ENCODE data around the gene CDC42BPB.

Gene CDC42BPB

DNA sequence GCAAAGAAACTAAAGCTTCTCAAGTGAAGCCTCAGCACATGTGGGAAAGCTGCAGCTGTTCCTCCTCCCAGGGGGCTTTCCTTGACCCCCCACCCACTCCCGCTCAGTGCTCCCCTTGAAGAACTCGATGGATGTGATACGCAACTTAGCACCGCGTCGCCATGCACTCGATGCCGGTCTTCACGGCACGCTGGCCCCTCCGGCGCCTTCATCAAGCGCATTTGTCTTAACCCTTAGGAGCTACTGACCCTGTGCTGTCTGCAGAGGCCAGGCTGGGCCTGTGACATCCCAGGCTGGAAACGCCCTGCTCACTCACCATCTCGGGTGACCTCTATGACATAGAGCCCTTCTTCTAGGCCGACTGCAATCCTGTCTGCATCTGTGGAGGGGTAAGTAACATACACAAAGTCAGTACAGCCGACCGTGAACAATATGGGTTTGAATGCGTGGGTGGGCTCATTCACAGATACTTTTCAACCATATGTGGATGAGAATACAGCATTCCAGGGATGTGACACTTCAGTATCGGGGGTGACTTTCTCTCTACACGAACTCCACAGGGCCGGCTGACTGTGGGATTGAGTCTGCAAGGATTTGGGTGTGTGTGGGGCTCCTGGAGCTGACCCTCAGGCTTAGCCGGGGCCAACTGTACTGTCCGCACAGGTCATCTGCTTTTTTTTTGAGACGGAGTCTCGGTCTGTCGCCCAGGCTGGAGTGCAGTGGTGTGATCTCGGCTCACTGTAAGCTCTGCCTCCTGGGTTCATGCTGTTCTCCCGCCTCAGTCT lies 111.8 kb downstream of the CDC42BPB start:
- DNase-seq (ENCODE audit: low read depth, low spot score) = no peak
- H3K27ac ChIP-seq (ENCODE audit: low read length) = no peak overlapping the region
- WGBS (ENCODE audit: insufficient coverage, insufficient read length) = no CpG with 5 or more reads among the region's 29 CpGs
- no peaks in the 10 kb centered on the region for H3K4me1 ChIP-seq (ENCODE audit: control insufficient read depth, insufficient read depth, low read length)
- H3K27me3 ChIP-seq (ENCODE audit: control insufficient read depth, insufficient read depth, low read length) = no peaks in the 10 kb centered on the region
- no peak overlapping the region for H3K4me3 ChIP-seq (ENCODE audit: low read length)
- no peaks in the 10 kb centered on the region for H3K9me3 ChIP-seq (ENCODE audit: control insufficient read depth, insufficient read depth, low read length)
- peaks cover 46% of the 10 kb centered on the region for H3K36me3 ChIP-seq (ENCODE audit: control insufficient read depth, insufficient read depth, low read length)

DNA sequence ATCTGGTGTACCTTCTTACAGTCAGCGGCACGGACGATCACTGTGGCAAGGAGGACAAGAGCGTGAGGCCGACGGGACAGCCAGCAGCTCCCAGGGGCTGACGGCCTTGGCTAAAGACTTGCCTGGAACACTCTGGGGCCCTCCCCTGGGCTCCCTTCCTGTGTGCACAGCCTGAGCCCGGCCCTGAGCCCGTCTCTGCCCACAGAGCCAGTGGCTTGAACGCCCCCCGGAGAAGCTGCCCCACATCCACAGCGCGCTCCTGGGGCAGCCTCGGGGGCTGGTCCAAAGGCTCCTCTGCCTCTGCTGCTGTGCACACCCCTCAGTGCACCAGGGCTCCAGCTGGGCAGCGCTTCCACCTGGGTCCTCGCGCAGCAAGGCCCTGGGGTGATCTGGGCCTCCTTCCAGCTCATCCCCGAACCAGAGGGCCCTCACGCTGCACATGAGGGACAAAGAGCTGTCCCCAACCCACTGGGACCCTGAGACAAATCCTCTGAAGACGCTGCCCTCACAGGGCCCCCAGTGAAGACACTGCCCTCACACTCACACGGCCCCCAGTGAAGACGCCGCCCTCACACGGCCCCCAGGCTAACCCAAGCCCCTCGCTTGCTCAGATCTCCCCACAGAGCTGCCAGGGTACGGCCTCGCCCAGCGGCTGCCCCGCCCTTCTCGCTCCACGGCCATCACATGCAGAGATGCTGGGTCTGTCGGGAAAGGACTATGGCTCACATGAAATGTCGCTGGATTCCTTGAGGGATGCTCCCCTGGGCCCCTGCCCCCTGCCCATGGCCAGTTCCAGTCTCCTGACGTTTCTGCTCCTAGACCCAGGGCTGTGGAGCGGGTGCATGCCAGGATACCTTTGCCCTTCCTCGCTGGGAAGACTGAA lies 112.7 kb downstream of the CDC42BPB start:
- H3K27ac ChIP-seq (ENCODE audit: low read length) = no peak overlapping the region
- no peak overlapping the region for H3K4me3 ChIP-seq (ENCODE audit: low read length)
- H3K9me3 ChIP-seq (ENCODE audit: control insufficient read depth, insufficient read depth, low read length) = no peaks in the 10 kb centered on the region
- no peak for DNase-seq (ENCODE audit: low read depth, low spot score)
- H3K4me1 ChIP-seq (ENCODE audit: control insufficient read depth, insufficient read depth, low read length) = no peaks in the 10 kb centered on the region
- no peaks in the 10 kb centered on the region for H3K27me3 ChIP-seq (ENCODE audit: control insufficient read depth, insufficient read depth, low read length)
- no CpG with 5 or more reads among the region's 36 CpGs for WGBS (ENCODE audit: insufficient coverage, insufficient read length)
- peaks cover 44% of the 10 kb centered on the region for H3K36me3 ChIP-seq (ENCODE audit: control insufficient read depth, insufficient read depth, low read length)

DNA sequence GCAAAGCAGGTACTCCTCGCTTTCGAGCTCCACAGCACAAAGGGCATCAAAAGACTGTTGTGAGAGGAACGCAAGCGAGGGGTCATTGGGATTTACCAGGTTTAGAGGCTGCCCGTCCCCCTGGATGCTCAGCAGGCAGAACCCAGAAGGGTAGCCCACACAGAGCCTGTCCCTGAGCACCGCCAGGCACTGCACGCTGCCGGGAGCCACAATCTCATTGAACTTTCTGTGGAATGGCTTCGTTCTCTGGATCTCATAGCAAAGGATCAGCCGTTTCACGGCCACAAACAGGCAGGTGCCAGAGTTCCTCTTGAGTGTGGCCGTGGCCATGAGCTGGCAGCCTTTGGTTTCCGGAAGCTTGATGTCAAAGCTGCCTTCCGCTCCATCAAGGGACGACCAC lies 113.4 kb downstream of the CDC42BPB start:
- no peaks in the 10 kb centered on the region for H3K4me1 ChIP-seq (ENCODE audit: control insufficient read depth, insufficient read depth, low read length)
- H3K4me3 ChIP-seq (ENCODE audit: low read length) = no peak overlapping the region
- no peak overlapping the region for H3K27ac ChIP-seq (ENCODE audit: low read length)
- no peak for DNase-seq (ENCODE audit: low read depth, low spot score)
- peaks cover 41% of the 10 kb centered on the region for H3K36me3 ChIP-seq (ENCODE audit: control insufficient read depth, insufficient read depth, low read length)
- no peaks in the 10 kb centered on the region for H3K27me3 ChIP-seq (ENCODE audit: control insufficient read depth, insufficient read depth, low read length)
- no peaks in the 10 kb centered on the region for H3K9me3 ChIP-seq (ENCODE audit: control insufficient read depth, insufficient read depth, low read length)
- WGBS (ENCODE audit: insufficient coverage, insufficient read length) = no CpG with 5 or more reads among the region's 15 CpGs

DNA sequence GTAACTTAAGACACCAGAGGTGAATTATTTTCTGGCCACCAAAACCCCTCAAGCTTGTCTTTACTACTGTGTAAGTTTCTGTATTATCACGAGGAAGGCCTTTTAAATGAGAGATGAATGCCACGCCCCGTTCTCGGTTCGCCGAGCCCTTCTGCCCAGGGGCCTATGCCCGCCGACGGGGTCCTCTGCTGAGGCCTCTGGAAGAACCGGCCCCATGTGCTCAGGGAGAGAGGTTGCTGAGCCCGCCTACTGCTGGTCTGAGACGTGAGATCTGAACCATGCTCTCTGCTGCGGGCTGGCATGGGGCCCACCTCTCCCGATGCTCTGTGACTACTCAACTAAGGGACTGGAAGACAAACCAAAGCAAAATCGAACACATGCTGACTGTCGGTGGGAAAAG lies 113.9 kb downstream of the CDC42BPB start:
- no peaks in the 10 kb centered on the region for H3K27me3 ChIP-seq (ENCODE audit: control insufficient read depth, insufficient read depth, low read length)
- WGBS (ENCODE audit: insufficient coverage, insufficient read length) = no CpG with 5 or more reads among the region's 16 CpGs
- DNase-seq (ENCODE audit: low read depth, low spot score) = no peak
- H3K36me3 ChIP-seq (ENCODE audit: control insufficient read depth, insufficient read depth, low read length) = peaks cover 38% of the 10 kb centered on the region
- no peak overlapping the region for H3K27ac ChIP-seq (ENCODE audit: low read length)
- no peaks in the 10 kb centered on the region for H3K4me1 ChIP-seq (ENCODE audit: control insufficient read depth, insufficient read depth, low read length)
- H3K9me3 ChIP-seq (ENCODE audit: control insufficient read depth, insufficient read depth, low read length) = no peaks in the 10 kb centered on the region
- H3K4me3 ChIP-seq (ENCODE audit: low read length) = no peak overlapping the region

DNA sequence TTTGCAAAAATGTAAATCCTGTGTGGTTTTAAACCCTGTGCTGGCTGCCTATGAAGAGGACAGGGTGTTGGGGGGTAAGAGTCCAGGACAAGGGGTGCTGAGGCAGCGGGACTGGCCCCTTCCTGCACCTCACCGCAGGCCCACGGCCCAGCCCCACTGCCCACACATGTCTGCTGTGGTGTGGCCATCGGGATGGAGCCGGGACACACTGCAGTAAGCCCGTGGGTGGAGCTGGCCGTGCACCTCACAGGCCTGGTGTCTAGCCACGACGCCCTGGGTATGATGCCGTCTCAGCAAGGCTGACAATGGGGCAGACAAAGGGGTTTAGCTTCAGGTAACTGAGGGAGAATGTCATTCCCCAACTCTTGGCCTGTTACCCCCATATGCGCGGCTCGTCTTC lies 115.3 kb downstream of the CDC42BPB start:
- Histone ChIP-seq H3K4me3 (ENCODE audit: low read length) (no peak overlapping the region), H3K9me3 (ENCODE audit: control insufficient read depth, insufficient read depth, low read length) (no peaks in the 10 kb centered on the region), H3K36me3 (ENCODE audit: control insufficient read depth, insufficient read depth, low read length) (peaks cover 47% of the 10 kb centered on the region), H3K27me3 (ENCODE audit: control insufficient read depth, insufficient read depth, low read length) (no peaks in the 10 kb centered on the region), H3K27ac (ENCODE audit: low read length) (no peak overlapping the region), H3K4me1 (ENCODE audit: control insufficient read depth, insufficient read depth, low read length) (no peaks in the 10 kb centered on the region)
- no peak for DNase-seq (ENCODE audit: low read depth, low spot score)
- no CpG with 5 or more reads among the region's 13 CpGs for WGBS (ENCODE audit: insufficient coverage, insufficient read length)

DNA sequence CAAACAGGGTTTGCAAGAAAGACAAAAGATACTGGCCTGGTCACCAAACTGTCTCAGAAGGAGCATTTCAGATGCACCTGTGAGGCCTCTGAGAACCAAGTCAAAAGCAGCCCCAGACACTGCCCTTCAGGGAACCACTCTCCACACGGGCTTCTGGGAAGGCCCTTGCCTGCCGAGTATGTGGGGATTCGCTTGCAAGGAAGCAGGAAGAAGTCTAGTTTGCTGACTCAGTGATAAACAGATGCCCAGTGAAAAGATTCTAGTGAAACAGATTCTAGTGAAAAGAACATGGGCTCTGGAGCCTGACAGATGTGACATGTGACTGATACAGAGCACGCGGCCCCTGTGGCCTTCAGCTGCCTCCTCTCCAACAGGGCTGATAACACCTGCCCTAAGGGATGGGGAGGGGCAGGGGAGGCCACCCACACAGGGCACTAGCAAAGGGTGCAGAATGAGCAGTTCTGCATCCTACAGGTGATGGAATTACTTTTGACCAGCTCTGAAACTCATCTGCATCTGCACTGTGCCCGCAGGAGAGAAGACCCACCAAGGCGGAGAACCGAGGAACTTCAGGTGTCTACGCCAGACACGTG lies 115.8 kb downstream of the CDC42BPB start:
- no peak for DNase-seq (ENCODE audit: low read depth, low spot score)
- WGBS (ENCODE audit: insufficient coverage, insufficient read length) = no CpG with 5 or more reads among the region's 10 CpGs
- peaks cover 45% of the 10 kb centered on the region for H3K36me3 ChIP-seq (ENCODE audit: control insufficient read depth, insufficient read depth, low read length)

DNA sequence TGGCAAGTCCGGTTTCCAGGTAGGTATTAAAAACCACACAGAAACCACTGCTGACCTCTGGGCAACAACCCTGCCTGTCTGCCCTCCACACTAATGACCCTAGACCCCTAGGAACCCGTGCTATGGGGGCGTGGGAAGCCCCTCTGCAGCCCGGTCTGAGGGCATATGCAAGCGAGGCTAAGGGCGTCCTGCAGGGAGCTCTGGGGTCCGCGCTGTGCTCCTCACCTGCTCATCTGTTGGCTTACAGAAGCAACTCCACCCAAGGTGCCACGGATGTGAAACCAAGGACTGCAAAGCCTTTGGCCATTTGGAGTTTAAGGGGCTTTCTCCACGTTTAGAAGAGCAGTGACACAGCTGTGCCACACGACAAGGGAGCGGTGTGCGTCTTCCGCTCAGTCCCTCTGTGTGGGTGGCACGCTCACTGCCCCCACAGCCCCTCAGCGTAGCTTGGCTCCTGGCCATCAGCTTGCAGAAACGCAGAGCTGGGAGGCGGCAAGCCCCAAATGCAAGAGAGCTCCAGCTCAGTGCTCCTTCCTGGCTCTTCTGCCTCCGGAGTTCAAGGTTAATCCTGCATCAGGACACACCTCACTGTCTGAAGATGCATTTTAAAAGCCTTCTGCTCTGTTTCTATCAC lies 116.5 kb downstream of the CDC42BPB start:
- Histone ChIP-seq H3K36me3 (ENCODE audit: control insufficient read depth, insufficient read depth, low read length) (peaks cover 41% of the 10 kb centered on the region), H3K9me3 (ENCODE audit: control insufficient read depth, insufficient read depth, low read length) (no peaks in the 10 kb centered on the region), H3K4me1 (ENCODE audit: control insufficient read depth, insufficient read depth, low read length) (no peaks in the 10 kb centered on the region), H3K4me3 (ENCODE audit: low read length) (no peak overlapping the region), H3K27ac (ENCODE audit: low read length) (no peak overlapping the region), H3K27me3 (ENCODE audit: control insufficient read depth, insufficient read depth, low read length) (no peaks in the 10 kb centered on the region)
- no CpG with 5 or more reads among the region's 19 CpGs for WGBS (ENCODE audit: insufficient coverage, insufficient read length)
- DNase-seq (ENCODE audit: low read depth, low spot score) = no peak

More for the DNA sequence above, 115.8 kb downstream of the CDC42BPB start:
- no peaks in the 10 kb centered on the region for H3K4me1 ChIP-seq (ENCODE audit: control insufficient read depth, insufficient read depth, low read length)
- no peaks in the 10 kb centered on the region for H3K9me3 ChIP-seq (ENCODE audit: control insufficient read depth, insufficient read depth, low read length)
- H3K27me3 ChIP-seq (ENCODE audit: control insufficient read depth, insufficient read depth, low read length) = no peaks in the 10 kb centered on the region
- H3K27ac ChIP-seq (ENCODE audit: low read length) = no peak overlapping the region
- H3K4me3 ChIP-seq (ENCODE audit: low read length) = no peak overlapping the region

DNA sequence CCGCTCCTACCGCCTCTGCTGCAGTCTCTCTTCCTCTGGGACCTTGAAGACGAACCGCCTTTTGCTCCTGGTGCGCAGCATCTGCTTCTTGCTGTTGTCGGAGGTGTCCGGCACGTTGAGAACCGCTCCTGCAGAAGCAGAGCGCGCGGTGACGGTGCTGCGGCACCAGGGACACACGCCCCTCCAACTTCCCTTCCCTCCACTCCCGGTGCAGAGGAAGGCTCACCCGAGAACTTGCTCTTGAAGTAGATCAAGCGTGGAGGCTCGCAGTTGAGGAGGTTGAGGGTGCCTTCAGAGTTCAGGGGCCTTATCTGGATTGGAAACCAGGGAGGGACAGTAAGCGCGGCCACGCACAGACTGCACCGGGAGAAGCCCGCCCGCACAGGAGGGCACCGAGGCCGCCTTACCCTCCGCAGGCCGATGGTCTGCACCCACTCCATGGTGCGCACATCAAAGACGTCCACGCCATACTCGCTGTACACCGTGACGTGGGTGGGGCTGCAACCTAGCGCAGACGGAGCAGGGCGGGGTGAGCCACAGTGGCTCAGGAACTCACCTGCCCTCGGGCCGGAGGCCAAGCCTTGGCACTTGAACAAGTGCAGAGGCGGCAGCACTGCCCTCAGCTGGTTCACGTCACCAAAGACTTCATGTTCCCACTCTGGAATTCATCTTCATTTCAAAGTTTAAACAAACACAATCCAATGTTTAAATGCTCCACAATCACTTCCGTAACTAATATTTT lies 117.4 kb downstream of the CDC42BPB start:
- H3K36me3 ChIP-seq (ENCODE audit: control insufficient read depth, insufficient read depth, low read length) = peaks cover 36% of the 10 kb centered on the region
- H3K27ac ChIP-seq (ENCODE audit: low read length) = no peak overlapping the region
- DNase-seq (ENCODE audit: low read depth, low spot score) = no peak
- no peaks in the 10 kb centered on the region for H3K27me3 ChIP-seq (ENCODE audit: control insufficient read depth, insufficient read depth, low read length)
- H3K4me3 ChIP-seq (ENCODE audit: low read length) = no peak overlapping the region
- H3K9me3 ChIP-seq (ENCODE audit: control insufficient read depth, insufficient read depth, low read length) = no peaks in the 10 kb centered on the region
- H3K4me1 ChIP-seq (ENCODE audit: control insufficient read depth, insufficient read depth, low read length) = no peaks in the 10 kb centered on the region
- 100% methylated on average over 1 of the region's 43 CpGs for WGBS (ENCODE audit: insufficient coverage, insufficient read length)

DNA sequence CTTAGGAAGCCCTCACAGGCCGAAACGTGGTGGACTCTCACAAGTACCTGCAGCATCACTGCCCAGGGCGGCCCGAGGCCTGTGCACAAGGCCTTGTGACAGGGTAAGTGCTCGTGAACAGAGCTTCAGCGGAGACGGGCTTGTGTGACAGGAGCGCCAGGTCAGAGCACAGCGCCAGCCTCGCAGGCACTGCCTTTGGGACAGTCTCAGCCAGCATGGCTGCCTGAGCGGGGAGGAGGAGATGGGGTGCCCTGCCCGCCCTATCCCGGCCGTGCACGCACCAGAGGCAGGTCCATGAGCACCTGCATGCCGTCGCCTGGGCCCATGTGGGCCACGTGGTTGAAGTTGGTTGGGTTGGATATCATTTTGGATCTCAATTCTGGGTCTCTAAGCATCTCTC lies 118.0 kb downstream of the CDC42BPB start:
- Histone ChIP-seq H3K27ac (ENCODE audit: low read length) (no peak overlapping the region), H3K36me3 (ENCODE audit: control insufficient read depth, insufficient read depth, low read length) (peaks cover 33% of the 10 kb centered on the region), H3K4me3 (ENCODE audit: low read length) (no peak overlapping the region), H3K27me3 (ENCODE audit: control insufficient read depth, insufficient read depth, low read length) (no peaks in the 10 kb centered on the region), H3K9me3 (ENCODE audit: control insufficient read depth, insufficient read depth, low read length) (no peaks in the 10 kb centered on the region), H3K4me1 (ENCODE audit: control insufficient read depth, insufficient read depth, low read length) (no peaks in the 10 kb centered on the region)
- no peak for DNase-seq (ENCODE audit: low read depth, low spot score)
- no CpG with 5 or more reads among the region's 18 CpGs for WGBS (ENCODE audit: insufficient coverage, insufficient read length)
